GM19035 (cell line): ENCODE measurements around the gene ALDH1A3.

Source experiments
- ATAC-seq: cut with Tn5 transposase; IDR thresholded peaks from one replicate; pipeline ENCODE4 v1.9.1; 2021; ENCODE audit not compliant: unreplicated experiment

Gene ALDH1A3

DNA sequence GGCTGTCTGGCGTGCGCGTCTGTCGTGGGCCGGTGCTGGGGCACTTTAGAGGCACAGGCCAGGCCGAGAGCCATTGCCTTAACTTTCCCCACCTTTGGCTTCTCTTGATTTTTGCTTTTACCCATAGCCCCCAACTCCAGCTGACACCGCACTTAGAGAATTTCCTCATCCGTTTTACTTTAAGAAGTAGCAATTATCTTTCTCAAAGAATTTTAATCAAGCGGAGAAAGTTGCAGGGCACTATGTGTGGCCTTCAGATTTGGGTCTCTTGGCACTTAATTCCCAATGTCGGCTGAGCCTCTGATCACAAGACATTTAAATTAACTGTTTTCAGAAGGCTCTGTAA, 1.2 kb downstream of the ALDH1A3 start:
- no peak for ATAC-seq

DNA sequence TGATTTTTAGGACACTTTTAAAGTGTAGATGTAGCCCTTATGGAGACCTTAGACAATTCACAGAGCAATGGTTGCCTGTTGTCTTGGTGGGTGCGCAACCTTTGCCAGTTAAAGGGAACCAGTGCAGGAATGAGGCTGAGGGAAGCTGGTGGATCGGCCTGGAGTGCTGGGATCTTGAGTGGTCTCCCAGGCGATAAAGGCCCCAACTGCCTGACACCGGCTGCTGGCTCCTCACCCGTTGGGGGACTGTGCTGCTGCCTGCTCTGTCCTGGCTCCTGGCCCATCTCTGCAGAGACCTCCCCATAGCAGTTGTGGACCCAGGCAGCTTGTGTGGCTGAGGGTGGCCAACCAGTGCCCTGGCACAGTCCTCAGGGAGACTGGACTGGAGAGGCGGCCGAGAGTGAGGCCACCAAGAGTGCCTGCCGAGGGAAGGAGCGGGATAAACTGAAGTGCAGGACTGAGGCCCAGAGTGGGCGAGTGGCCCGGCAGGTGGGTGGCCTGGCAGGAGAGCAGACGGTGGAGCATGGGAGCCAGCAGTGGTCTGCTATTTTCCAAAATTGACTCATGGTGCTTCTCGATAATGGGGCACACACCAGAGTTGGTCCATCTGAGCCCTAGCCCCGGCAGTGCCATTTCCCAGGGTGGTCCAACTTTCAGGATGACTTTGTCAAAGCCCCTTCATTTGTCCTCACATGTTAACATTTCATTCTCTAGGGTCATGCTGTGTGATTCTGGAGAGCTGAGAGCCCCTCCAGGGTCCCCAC, 2.1 kb downstream of the ALDH1A3 start:
- ATAC-seq: no peak

DNA sequence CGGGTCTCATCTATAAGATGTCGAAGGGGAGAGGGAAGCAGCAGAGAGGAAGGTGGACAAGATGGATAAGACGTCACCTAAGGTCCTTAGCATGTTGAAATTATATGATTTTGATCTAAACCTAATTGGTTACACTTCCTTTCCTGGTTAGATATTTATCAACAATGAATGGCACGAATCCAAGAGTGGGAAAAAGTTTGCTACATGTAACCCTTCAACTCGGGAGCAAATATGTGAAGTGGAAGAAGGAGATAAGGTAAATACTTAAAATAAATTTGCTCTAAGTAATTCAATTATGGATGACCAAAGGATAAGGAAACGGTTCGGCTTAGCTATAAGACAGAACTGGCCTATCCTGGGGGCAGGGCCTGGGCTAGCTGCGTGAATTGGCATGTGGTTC, 5.5 kb downstream of the ALDH1A3 start:
- no peak for ATAC-seq

DNA sequence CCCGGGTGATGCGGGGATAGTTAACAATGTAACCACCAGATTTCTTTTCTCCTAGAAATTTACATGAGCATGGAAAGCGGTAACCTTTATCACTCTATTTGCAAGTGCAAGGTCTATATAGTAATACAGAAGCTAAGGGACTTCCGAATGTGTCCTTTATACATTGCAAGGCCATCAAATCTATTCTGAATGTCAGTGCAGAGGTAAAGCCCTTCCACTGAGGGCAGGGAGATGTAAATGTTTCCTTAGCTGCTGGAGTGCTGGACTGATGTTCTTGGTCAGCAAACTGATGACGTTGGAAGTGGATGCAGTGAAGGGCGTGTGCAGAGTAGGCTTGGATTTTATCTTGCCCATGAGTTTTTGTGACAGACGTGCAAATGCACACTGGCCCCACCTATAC, 6.2 kb downstream of the ALDH1A3 start:
- no peak for ATAC-seq

DNA sequence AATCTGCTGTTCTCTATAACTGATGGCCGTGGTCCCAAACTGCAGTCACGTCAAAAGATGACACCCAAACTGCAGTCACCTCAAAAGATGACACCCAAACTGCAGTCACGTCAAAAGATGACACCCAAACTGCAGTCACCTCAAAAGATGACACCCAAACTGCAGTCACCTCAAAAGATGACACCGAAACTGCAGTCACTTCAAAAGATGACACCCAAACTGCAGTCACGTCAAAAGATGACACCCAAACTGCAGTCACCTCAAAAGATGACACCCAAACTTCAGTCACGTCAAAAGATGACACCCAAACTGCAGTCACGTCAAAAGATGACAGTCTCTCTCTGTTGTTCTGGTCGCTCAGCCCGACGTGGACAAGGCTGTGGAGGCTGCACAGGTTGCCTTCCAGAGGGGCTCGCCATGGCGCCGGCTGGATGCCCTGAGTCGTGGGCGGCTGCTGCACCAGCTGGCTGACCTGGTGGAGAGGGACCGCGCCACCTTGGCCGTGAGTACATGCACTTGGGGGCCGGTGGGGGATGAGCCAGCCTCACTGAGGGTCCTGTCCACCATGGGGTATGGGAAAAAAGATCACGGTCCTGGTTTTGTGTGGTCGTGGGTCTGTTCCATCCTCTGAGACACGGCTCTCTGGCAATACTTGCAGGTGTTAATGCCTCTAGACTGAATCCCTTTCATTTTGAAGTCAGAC, 7.7 kb downstream of the ALDH1A3 start:
- no peak for ATAC-seq

DNA sequence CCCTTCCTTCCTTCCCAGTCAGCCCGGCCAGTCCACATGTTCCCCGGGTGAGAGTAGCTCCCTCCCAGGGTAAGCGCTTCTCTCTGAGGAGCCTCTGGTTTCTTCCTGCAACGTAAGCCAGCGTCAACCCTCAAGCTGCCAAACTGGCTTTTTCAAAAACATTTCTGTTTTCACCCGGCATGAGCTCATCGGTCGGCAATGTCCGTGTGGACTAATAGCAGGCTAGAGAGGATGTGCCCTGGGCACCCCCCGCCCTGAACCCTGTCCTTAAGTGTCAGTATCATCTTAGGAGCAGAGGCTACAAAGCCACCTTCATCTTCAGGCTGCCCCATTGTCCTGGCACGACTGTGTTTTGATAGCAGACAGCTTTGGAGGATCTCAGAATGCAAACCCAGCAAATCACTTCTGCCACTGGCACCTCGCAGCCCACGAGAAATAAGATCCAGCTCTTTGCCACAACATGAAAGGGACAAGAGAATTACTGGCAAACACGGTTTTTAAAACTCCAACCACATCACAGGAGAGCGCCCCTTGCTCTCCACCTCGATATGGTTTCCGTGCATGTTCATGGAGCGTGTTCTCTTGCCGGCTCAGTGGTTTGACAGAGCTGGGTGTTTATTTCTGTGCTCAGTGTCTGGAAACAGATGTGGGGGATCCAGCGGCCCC, 9.9 kb downstream of the ALDH1A3 start:
- ATAC-seq: no peak

DNA sequence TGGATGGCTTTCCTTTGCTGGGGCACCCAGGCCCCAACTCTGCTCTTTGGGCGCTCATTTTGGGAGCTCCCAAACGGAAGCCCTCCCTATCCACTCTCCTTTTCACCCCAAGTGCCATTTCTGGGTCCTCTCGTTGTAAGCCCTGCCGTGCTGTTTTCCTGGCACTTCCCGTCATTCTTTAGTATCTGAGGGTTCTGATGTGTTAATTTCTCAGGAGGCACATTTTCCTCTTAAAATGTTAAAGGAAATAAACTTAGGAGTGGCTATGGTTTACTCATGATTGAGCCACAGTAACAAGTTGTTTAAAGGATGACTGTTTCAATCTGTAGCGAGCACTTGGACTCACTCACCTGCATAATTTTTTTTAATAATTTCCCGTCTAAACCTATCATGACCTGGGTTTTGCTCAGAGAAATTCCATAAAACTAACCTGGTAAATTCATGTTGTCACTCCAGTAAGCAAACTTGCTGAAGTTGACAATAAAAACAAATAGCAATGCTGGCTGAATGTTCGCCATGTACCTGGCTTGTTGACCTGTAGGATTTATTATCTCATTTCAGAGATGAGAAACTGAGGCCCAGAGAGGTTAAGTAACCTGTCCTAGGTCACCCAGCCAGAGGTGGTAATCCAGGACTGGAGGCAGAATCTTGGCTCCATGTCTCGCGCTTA, 10.6 kb downstream of the ALDH1A3 start:
- ATAC-seq: no peak

DNA sequence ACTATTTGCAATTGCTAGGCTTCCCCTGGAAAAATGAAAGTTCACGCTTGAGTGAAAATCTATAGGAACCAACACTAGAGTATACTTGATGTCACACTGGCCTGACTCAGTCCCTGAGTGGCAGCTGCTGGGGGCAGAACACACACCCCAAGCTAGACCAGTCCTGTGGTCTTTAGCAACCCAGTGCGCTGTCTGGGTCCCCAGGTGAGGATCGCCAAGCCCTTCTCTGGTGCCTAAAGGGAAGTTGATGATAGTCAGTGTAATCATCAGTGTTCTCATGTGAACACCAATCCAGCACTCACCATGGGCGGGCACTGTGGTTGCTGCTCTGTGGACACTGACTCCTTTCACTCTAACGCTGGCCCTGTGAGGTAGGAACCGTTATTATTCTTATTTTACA, 11.2 kb downstream of the ALDH1A3 start:
- ATAC-seq: no peak

DNA sequence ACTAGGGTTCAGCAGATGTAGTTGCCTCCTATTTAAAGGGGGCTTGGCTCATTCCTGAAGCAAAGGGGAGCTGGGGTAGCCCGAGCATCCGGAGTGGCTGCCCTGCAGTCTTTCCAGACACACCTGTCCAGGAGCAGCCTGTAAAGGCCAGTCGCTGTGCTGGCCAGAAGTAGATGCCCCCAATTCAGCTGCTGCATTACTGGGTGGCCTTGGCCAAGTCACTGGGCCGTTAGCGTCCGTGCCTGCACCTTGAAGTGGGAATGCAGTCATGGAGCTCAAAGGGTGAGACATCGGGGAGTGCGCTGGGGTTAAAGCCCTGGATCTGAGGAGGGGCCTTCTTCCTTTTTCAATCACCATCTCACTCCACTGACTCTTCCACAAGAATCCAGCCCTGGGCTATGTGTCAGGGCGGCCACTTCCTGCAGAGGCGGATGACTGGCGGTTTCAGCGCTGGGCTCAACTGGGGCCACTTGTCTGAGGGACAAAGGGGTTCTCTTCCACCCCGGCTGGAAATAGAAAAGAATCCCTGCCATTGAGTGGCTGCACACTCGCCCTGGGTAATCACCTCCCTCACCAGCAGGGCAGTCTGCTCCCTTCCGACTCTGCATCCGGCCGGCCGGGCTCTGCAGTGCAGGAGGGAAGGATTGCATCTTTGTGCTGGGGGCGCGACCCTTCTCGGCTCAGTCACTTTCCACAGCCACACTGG, 11.8 kb downstream of the ALDH1A3 start:
- ATAC-seq: no peak

DNA sequence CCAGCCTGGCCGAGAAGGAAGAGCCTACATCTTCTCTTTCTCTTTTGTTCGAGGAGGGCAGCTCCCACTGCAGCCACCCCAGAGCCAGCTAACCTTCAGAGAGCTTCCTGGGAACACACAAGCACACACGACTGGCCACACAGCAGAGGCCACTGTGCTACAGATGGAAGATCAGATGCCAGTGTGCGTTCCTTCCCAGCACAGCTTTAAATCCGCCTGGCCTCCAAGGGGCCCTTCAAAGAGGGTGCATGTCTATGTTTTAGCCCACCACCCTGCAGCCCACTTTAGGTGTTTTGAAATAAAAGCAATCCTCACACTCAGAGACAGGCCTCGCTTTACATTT, 12.4 kb downstream of the ALDH1A3 start:
- no peak for ATAC-seq

DNA sequence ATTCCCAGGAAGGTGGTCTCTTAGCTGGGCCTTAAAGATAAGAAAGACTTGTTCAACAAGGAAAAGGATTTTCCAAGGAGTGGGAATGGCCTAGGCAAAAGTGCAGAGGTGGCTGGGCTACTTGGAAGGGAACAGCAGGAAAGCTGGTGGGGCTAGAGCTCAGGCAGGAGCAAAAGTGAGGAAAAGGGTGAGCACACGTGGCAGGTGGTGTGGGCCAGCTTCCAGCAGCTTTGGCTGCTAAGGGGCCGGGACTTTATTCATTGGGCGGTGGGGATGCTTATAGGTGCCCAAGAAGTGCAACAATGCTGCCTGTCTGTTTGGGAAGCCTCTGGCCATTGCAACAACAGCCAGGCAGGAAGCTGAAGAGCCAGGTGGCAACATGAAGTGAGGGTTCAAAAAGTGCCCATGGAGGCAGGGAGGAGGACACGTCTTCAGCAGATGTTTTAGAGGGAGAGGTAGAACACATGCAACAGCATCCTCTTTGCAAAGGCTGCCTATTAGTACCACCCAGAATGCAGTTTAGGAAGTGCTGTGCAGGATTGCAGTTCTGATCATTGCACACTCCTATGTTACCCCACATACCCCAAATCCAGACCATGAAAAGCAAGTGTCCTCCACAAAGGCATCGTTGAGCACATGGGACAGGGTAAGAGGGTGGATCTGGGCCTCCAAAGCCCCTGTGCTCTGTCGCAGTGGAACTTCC, 13.8 kb downstream of the ALDH1A3 start:
- ATAC-seq: no peak

DNA sequence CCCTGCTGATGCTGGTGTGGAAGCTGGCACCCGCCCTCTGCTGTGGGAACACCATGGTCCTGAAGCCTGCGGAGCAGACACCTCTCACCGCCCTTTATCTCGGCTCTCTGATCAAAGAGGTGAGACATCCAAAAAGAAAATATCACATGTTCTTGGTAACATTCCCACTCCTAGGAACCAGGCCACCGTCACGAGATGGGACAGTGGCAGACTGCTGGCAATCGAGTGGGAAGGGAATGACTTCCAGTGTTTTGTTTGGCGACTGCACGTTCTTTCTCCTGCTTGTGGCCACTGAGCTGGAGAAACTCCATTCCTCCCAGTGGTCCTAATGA, 14.3 kb downstream of the ALDH1A3 start:
- ATAC-seq: no peak

DNA sequence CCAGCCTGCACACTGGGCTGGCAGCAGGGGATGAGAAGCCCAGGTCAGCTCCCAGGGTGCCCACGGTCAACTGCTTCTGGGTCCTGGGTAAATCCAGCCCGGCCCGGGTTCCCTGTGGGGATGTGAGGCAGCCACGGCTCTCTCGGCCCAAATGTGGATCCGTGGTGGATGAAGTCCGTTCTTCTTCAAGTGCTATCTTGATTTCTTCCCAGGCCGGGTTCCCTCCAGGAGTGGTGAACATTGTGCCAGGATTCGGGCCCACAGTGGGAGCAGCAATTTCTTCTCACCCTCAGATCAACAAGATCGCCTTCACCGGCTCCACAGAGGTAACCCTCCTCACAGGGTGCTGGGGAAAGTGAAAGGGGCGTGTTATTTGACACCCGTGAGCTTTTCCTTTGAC, 16.1 kb downstream of the ALDH1A3 start:
- no peak for ATAC-seq

DNA sequence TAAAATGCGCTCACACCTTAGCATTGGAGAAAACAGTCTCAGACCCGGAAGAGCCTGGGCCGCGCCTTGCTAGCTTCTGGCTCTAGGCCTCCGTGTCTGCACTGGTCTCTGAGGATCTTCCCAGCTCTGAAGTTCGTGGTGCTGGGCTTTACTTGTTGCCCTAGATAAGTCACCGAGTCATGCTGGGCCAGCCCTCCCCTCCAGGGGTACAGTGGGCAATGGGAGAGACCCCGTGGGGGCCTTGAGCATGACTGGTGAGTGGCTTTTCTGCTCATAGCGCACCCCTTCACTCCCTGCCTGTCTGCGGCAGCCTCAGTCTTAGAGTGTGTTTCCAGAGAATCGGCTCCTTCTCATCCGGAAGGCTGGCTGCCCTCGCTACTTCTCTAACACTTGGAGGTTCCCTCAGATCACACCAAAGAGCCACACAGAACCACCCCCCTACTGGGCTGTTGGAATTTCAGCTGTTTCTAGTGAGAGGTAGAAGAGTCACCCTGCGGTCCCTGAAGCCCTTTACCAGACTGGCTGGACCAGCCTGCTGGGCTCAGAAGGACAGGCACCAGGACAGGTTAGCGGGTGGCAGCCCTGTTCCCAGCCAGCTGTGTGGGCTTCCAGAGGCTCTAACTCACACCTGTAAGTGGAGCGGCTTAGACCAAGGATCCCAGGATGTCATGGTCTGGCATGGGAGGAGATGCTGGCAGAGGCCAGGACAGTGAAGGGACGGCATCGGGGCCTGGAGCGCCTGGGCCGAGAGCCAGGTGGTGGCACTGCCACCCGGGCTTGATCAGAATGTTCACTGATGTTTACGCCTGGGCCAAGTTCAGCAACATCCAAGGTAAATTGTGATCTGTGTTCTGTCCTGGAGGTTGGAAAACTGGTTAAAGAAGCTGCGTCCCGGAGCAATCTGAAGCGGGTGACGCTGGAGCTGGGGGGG, 17.9 kb downstream of the ALDH1A3 start:
- ATAC-seq: no peak

DNA sequence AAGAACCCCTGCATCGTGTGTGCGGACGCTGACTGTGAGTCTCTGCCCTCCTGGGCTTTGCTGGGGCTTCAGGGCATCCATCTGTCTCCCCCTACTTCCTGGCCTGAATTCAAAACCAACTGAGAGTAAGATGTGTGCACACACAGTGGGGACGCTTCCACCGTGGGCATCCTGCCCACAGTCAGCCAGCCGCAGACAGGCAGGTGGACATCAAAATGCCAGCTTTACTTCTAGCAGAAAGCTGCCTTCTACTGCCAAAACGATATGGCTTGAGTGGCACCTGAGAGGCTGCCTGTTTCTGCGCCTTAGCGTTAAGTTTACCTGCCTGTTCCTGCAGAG, 18.5 kb downstream of the ALDH1A3 start:
- no peak for ATAC-seq

DNA sequence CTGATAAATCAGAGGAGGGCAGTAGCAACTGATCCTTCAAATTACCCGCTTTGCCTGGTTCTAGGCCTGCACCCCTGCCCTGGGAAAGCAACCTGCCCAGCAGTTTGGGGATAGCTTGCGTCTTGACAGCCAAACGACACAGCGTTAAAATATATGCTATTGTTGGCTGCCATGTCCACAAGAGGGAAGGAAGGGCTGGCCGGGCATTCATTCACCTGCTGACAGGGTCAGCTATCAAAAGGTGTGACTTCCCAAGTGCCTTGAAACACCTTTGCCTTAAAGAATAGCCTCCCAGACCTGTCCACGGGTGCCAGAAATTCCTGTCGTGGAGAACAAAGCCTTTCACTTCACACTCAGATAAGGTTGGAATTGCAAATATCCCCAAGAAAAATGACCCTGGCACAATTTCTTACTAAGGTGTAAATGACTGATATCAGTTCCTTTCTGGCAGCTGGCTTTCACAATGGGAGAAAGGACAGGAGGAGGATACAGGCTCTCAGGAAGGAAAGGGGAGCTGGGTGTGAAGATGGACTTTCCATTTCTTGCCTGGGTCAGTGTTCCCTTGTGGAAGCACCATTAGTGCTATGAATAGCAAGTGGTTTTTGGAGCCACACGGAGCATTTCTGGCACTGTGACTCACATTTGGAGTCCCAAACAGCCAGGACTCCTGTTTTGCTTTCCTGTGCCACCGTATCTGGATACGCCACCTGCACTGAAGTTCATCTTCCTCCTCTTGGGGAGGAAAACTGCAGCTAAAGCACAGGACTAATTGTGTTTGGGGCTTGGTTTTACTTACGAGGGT, 19.2 kb downstream of the ALDH1A3 start:
- ATAC-seq: no peak

DNA sequence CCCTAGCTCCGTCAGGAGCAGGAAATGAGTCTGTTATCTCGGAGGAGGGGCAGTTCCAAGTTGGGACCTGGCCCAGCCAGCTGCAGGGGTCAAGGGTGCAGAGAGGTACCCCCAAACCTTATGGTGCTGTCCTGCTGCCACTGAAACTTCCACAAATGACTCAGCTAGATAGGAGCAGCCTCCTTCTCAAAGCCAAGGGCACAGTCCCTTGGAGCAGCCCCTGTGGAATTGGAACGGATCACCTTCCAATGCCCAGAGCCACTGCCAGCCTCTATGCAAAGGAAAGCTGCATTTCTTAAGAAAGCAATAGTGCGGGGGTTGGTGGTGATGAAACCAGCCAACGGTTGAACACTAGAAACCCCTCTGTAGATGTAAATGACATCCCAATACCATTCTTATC, 20.0 kb downstream of the ALDH1A3 start:
- no peak for ATAC-seq

DNA sequence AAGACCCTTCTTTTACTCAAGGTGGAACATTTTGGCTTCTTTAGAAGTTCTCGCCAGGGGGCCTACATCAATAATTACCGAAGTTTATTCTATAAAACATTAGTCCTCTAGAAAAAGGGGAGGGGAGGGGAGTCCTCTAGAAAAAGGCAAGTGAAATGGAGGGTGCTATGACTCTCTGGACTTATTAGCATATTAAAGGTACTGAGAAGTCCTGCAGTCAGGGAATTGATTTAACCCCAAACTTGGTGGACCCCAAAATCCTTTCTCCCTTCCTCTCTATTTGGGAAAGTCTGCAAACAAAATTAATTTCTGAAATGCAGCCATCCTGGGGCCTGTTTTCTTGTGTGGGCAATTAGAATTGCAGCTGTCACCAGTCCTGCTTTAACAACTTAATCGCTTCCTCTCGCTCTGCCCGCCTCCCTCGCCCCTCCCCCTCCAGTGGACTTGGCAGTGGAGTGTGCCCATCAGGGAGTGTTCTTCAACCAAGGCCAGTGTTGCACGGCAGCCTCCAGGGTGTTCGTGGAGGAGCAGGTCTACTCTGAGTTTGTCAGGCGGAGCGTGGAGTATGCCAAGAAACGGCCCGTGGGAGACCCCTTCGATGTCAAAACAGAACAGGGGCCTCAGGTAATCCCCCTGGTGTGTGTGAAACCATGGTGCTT, 20.6 kb downstream of the ALDH1A3 start:
- no peak for ATAC-seq

DNA sequence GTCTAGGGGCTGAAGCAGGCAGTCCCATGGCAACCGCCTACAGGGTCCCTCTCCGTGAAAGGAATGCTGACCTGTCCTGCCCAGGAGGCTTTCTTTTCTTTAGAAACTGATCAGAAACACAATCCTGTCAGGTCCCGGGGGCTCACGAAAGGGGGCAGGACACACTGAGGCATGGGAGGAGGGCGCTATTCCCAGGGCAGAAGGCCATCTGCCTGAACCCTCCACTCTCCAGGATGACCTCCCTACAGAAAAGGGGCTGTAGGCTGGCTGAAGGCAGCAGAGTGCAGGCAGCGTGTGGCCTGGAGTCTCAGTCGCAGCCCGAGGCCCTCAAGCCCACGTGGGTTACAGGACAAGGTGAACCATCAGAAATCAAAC, 21.2 kb downstream of the ALDH1A3 start:
- ATAC-seq: no peak
